Measurements from ENCODE around the gene GLIS1.

Gene GLIS1

DNA sequence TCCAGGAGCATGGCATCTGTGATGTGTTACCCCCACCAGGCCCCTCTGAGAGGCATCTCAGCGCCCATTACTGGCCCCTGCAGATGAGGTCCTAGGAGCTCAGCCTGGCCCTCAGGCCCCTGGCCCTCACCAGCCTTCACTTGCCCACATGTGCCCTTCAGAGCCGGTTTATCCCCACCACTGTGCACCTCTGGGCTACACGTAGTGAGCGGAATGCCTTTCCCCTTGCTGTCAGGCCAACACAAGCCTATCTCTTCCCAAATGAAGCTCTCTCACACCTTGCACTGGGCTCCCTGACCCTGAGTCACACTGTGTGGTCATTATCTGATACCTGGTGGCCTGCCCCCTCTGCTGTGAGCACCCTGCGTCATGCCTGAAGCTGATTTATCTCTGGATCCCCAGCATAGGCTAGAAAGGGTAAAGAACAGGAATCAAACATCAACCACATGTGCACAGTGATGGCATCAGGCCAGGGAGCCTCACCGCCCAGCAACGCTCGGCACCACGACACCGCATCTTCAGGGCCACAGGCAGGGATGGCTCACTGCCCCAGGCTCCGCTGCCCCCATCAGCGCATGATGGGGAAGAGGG lies 49.1 kb downstream of the GLIS1 start:
- peak; percentile 44 for DNase-seq

DNA sequence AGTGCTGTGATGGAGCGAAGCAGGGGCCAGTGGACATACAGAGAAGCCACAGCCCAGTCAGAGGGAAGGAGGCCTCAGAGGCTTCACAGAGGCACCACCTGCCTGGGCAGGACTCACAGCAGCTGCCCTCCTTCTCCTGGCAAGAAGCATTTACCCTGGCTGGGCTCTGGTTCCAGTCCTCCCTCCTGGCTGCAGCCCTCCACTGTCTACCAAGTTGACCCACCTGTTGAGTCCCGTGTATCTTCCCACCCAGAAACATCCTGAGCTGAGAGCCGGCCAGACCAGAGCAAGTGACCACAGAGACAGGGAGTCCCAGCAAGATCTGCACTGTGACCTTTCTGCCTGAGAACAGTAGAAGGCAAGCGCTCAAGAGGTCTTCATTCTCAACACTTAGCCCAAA lies 49.7 kb downstream of the GLIS1 start:
- no peak for DNase-seq

DNA sequence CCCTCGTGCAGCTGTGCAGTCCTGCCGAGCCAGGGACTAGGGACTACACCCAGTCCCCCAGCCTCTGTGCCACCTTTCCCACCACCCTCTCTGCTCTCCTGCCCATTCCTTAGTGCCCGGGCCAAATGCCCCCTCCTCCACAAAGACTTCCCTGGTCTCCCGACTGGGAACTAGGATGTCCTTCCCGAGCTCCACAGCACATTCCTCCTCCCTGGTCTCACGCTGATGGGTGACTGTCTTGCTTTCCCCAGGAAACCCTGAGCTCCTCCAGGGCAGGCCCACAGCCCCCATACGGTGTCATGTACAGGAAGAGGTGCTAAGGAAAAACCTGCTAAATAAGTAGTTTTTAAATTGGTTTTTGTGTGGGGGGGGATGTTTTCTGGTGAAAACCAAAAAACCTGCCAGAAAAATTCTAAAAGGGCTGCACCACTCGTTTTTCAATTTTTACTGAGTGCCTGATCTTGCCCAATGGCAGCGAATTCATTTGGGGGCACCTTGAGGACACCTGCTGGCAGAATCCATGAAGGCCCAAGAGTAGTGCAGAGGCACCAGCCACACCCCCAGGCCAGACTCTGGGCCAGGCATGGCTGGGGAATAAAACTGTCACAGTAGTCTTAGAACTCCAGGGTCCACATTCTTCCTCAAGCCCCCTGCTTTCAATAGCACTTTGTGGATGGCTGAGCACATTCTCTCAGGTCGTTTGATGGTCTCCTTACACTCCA lies 50.4 kb downstream of the GLIS1 start:
- no peak for DNase-seq

DNA sequence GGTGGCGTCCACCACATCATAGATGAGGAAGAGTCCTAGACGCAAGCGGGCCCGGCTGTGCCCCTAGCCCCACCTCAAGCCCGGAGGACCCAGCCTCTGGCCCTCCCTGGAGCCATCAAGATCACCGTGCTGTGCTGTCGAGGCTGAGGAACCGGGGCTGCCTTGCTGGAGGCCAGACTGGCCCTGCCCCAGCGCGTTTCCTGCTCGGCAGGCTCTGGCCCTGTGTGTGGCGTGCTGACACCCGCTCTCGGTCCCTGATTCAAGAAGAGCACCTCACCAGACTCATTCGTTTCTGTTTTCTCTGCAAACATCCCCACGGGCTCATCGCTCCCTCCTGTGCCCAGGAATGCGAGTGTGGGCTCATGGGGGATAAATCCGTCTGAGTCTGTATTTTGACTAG lies 51.1 kb downstream of the GLIS1 start:
- no peak for DNase-seq

DNA sequence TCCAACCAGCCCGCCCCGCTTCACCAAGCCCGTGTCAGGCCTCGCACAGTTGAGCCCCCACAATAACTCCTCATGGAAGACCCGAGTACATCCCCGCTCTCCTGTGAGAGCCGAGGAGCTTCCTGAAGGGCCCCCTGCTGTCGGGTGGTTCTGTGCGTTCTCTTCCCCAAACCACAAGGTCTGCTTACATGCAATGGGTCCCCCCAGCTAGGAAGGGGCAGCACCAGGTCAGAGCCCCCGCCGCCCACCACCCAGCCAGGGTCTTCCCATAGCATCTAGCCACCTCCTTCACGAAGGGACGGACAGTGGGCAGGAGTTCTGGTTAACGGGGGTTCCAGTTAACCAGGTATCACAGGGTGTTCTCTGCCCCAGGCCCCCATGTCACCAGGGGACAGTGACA lies 51.5 kb downstream of the GLIS1 start:
- DNase-seq = no peak

DNA sequence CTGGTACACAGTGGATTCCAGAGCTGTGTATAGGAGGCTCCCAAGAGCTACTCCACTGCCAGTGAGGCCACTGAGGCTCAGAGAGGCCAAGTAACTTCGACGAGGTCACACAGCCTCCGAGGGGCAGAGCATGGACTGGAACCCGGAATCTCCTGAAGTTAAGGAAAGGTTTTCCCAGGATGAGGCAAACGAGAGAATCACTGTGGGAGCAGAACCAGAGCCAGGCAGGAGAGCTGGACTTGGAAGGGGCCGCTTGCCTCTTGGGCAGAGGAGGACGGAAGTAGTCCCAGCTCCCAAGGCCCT lies 52.0 kb downstream of the GLIS1 start:
- DNase-seq = no peak

DNA sequence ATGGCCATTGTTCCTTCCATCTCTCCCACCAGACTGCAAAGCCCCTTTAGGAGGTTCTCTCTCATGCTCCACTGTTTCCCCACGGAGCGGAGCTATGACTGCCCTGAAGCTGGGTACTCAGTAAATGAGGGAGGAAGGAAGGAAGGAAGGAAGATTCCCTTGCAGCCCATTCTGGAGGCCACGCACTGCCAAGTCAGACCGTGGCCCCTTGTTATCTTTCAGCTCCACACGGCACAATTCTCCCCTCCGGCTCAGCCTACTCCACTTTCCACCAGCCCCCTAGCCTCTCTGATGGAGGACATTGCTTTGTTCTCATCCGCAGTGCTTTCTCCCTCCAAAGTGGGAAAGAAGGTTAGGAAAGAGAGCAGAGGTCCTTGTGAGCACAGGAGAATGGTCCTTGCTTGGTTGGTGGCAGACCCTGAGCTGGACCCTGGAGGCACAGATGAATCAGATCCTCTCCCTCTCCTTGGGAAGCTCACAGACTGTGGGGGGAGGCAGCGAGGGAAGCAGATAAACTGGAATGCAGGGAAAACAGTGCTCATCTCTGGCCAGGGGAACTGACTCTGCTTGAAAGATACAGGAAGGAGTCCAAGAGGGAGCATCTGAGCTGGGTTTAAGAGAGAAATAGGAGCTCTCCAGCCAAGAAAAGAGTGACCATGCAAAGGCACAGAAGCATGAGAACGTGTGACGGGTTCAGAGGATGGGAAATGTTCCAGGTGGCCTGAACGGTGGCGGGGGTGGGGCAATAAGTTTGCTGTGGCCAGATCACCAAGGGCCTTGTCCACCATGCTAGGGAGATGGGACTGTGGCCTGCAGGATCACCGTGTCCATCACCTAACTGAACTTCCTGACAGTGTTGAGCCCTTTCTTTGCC lies 52.6 kb downstream of the GLIS1 start:
- peak; percentile 55 for DNase-seq

DNA sequence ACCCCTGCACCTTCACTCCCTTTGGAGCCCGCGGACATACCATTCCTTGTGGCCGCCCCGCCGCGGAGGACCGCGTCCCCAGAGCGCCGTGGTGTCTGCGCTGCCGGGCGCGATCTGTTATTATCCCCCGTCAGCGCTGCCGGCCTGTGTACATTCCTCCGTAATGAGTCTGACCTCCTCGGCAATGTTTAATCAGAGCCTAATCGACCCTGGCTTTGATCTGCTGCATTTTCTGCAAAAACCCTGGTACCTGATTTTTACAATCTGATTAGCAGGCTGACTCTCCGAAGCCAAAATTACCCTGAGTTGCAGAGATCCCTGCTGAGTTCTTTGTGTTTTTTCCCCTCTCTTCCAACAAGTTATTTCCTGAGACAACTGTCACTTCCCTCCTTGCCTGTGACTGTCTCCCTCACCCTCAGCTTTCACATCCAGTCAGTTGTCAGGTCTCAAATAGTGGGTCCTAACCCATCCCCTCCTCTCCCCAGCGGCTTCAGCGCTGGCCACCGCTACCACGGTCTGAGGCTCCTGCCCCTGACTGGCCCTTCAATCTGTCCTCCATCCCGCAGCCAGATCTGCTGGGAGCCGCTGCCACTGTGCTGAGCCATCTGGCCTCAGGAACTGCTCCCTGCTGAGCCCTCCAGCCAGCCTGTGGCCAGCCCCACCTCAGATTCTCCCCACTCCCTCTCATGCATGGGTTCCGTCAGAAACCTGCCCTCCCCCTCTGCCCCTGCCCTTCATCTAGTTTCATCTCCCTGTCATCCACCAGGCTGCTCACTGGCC lies 53.5 kb downstream of the GLIS1 start:
- DNase-seq = no peak

DNA sequence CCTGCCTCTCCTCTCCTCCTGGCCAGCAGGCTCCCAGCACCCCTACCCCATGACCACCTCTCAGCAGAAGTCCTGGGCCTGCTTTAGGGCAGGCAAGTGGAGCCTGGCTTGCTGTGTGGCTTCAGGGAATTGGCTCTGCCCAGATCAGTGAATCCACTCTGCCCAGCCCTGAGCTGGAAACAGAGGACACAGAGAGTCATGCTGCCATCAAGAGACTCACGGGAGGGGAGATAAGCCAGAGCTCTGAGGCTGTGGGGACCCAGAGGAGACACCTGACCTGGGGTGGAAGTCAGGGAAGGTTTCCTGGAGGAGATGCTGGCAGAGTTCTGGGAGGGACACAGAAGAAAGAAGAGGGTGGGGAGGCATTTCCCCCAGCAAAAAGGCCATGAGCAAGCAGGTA lies 54.2 kb downstream of the GLIS1 start:
- no peak for DNase-seq

DNA sequence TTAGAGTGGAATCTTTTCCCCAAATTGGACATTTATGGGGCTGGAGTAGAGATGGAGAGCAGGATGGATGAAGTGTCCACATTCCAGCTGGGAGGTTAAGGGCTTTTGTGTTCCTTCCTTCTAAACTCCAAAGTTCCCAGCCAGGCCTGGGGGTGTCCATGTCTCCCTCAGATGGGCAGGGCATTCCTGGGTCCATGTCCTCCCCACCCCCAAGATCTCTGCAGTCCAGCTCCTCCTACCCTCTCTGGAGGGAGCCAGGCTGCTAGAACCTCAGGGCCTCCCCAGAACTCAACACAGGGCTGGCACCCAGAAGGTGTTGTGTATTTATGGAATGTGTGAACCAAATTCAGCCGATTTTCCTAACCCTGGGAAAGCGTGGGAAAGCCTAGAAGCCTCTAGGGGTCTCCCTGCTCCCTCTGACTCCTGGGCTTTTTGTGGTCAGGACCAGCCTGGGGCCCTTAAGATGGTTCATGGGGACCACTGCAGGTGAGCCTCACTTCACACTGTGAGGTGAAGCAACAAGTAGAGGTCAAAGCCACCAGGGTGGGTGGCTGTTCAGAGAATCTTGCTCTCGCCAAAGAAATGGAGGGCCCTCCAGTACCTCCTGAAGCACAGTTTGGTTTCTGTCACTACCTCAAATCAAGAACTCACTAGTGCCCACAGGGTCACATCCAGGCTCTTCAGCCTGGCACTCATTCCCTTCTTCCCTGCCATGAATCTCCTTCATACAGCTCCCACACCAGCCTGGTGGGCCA lies 54.8 kb downstream of the GLIS1 start:
- DNase-seq = no peak

DNA sequence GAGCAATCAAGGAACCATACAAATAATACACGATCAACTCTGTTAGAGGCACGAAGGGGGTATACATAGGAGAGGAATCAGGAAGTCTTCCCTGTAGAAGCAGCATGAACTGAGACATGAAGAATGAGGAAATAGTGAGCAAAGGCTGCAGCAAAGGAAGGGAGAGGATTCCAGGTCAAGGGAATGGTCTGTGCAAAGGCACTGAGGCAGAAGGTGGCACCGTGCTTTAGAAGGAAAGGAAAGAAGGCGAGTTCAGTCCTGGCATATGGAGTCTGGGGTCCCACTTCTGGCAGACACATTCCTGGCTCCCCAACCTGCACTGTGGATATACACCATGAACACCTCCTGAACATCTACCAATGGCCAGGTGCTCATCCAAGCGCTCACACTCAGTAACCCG lies 56.1 kb downstream of the GLIS1 start:
- DNase-seq = no peak

DNA sequence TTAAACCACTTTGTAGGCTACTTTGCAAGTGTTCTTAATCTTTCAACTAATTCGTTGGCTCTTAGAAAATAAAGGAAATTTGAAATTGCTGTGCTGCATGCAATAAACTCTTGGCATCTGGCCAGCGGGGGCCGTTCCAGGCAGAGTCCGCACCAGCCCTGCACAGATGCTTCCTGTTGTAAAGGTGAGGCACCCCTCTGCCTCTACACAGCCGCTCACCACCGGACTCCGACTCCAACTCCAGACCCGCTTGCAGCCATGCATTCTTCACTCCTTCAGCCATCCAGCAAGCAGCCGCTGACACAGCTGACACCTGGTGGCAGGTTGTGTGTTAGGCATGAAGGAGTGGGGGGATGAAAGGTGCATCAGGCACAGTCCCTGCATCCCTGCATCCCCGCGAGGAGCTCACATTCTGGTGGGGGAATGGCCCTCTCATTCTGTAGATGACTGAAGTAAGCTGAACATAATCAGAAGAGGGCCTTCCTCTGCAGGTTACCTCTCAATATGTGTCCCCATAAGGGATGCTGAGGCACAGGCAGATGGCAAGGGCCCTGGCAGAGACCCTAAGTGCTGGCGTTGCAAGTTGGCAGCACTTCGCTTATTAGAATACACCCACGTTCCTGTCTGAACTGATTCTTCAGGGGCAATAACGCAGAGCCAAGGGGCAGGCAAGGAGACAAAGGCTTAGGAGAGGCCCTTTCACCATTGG lies 56.8 kb downstream of the GLIS1 start:
- DNase-seq = peak; percentile 39

DNA sequence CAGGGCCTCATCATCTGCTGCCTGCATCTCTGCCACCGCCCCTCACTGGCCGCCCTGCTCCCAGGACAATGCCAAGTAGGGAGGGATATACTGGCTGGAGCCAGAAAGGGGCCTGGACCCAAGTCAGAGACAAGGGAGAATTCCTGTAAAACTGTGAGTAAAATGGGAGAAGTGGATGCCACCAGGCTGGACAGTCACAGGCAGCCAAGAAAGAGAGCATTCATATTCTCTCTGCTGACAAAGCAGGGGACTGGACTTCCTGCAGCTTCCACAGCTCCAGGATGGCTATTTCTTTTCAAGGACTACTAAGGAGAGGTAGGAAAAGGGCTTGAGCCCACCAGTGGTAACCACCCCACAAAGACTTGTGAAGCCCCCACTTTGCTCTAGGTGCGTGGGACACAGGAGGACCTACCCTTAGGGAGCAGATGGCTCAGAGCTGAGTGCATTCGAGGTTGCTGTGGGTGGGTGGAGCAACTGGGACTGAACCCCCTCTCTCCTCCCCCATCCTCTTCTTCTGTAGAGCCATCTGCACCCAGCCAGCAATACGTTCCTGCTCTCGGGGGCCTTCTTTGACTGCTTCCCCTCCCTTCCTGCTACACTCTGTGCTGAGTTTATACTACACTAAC lies 57.5 kb downstream of the GLIS1 start:
- DNase-seq = no peak

DNA sequence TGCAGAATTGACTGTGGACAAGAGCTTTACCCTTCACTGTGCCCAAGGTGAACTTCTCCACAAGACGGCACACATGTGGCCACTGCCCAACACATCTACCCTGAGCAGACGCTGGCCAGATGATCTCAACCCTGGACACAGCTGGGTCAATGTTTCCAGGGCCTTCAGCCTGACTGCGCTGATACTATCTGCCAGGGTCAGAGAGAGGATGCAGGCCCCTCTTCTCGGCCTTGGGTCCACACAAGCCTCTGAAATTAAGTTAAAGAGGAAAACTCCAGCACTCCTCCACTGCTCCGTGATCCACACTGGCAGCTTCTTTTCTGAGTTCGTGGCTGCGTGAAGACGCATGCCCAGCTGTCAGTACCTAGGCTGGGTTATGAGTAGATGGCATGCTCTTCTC lies 58.1 kb downstream of the GLIS1 start:
- no peak for DNase-seq

DNA sequence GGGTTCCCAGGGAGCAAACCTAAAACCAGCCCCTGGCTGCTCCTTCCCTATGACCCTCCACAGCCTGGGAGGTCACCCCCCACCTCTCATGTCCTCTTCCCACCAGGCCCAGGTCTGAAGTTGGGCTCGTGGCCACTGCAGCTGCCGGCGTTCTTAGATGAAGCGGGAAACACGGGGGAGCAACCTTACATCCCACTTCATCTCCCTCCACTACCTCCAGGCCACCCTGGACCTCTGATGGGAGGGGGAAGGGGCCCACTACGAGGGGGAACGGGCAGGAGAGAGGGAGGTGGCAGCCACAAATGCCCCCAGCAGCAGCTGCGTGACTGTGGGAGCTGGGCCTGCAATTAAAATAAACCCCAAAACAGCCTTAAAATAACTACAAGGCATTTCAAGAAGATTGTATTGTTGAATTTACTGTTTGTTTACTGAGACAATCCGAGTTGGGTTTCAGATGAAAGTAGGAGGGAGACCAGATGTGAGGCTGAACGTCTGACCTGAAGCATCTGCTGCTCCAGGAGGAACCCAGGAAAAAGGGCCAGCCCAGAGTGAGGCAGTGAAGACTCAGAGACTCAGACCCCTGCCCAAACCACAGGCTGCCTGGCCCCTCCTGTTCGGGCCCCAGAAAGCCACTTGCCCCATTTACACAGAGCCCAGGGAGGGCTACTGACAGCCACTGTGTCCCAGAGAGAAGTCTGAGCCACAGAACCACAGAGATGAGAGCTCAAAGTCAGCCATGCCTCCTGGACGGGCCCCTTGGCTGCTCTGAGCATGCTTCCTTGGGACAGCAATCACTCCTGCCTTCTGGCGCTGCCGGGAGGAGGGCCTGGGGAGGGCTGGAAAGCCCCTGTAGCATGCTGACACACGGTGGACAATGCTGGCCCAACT lies 59.8 kb downstream of the GLIS1 start:
- DNase-seq = no peak

DNA sequence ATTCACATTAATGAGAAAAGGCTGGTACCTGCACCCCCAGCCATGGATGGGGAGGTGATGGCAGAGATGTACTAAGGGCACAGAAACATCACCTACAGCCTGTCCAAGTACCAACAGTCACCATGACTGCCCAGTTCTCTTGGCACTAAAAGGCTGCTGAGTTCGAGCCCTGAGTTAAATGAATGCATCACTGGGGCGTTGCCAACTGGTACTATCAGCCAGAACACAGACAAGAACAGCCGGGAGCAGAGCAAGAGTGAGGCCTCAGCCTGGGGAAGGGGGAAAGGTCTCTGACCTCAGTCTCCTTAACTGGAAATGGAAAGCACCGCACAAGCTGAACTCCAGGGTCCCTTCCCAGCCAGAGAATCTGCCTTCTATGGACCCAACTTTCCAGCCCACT lies 60.5 kb downstream of the GLIS1 start:
- no peak for DNase-seq

DNA sequence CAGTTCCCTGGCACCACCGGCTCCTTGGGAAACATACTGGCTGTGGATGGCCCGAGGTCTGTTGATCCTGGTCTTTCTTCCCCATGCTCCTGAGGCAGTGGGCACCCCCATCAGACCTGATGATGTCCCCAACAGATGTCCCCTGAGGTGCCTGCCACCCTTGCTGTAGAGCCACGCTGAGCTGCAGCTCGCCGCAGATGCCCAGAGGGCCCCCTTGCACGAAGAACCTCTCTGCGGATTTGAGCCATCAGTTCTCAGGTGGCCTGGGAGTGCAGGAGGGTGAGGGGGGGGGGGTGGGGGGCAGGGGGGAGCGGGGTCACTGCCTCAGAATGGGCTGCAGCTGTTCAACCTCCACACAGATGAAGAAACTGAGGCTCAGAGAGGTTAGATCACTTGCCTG lies 60.9 kb downstream of the GLIS1 start:
- DNase-seq = no peak

DNA sequence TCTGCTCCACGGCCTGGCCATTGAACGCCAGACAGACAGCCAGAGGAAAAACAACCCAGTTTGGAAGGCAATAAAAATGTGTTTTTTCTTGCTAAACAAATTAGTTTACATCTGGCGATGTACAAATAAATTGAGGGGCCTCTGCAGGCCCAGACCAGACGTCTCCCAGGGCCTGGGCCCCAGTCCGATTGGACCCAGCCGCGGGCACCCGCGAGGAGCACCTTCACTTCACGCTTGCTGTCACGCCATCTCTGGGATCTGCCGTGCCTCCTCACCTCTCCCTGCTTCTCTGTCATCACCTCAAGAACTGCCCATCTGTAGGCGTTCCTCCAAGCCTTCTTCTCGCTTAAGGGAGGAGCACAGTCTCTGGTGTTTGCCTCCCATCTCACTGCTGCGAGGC lies 61.5 kb downstream of the GLIS1 start:
- DNase-seq = no peak

DNA sequence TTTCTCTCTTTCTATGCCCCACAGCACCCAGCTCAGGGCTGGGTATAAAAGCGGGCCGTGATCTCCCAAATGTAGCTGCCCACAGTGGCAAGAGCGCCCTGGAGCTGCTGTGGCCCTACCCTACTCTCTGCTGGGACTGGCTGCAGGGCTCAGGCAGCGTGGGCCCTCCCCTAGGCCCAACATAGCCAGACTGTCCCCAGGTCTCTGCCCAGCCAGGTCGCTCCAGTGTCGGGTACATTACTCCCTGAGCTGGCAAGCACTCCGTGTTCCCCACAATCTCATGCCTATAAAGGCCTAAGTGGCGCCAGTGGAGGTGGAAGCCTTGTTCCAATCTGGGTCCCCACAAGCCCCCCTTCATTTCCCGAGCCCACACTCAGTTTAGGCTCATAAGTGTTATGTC lies 66.2 kb downstream of the GLIS1 start:
- no peak for DNase-seq

DNA sequence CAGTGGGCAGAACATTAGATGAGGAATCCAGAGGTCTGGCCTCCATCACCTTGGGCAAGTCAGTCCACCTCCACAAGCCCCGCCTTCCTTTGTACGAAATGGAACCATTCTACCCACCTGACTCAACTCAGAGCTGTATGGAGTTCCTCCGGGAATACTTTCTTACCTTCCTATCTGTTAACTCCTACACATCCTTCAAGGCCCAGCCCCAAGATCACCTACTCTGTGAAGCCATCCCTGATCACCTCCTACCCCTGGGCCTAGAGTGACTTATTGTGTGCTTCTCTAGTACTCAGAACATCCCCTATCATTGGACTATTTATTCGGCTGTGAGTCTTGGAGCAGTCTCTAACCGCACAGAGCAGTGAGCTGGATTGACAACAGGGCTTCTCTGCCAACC lies 66.7 kb downstream of the GLIS1 start:
- no peak for DNase-seq
